Activated CD8-positive, alpha-beta memory T cell treated with anti-CD3 and anti-CD28 coated beads for 1 hour (primary cell): ENCODE measurements around the gene CDC42EP4.

ENCODE experiments used
- DNase-seq, 2 donors: peaks; one replicate each; pipeline ENCODE4 v3.0.0-alpha.2; 2020; ENCODE audit warnings: low read depth in 1 of 2; ENCODE audit errors: extremely low read depth in 1 of 2

Gene CDC42EP4

GRCh38 chr17:73311781-73312641 is at the start of gene CDC42EP4:
CDC42EP4 (minus strand) TSS chr17:73312001; CDS start chr17:73286500, 25,501 bp downstream.
- DNase-seq = peak; percentile 51 to 69

- no peak for DNase-seq
These were observed 49.4 kb upstream of the CDC42EP4 start for GRCh38 chr17:73360961-73361761.

- DNase-seq = no peak
These were observed 48.2 kb upstream of the CDC42EP4 start for GRCh38 chr17:73359987-73360410.

GRCh38 chr17:73359352-73359751 is 47.6 kb upstream of the CDC42EP4 start:
- no peak for DNase-seq

- DNase-seq = no peak
These were observed 46.9 kb upstream of the CDC42EP4 start for GRCh38 chr17:73358668-73359067.

DNA sequence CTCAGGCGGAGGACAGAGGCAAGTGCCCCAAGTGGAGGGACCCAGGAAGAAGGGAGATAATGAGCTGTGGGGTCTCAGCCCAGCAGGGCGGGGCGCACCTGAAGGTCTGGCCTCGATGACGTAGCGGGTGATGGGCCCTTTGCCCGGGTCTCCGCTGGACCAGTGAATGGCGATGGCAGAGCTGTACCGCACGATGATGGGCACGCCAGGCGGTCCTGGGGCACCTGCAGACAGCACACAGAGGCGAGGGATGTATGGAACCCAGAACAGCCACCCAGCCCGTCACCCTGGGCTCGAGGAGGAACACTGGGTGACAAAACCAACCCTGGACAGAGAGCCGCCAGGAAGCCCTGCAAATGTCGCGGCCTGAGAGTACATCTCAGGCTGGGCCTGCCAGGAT is 46.2 kb upstream of the CDC42EP4 start:
- DNase-seq = no peak

DNA sequence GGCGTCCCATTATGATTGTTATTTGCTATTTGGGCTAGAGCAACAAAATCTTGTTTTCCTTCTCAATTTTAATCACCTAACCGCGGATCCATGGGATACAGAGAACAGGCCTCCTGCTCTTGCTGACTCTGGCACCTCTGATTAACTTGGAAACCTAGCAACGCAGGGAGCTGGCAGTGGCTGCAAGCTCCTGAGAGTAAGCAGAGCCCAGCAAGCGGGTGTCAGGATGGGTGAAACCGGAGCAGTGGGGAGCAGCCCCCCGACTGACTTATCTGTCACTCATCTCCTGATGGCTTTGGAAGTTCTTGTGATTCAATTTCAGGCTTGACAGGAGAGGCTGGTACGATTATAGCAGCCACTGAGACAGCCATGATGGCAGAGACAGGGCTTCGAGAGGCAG is 45.5 kb upstream of the CDC42EP4 start:
- DNase-seq = no peak

- DNase-seq = no peak
These were observed 44.9 kb upstream of the CDC42EP4 start for GRCh38 chr17:73356561-73357170.

DNA sequence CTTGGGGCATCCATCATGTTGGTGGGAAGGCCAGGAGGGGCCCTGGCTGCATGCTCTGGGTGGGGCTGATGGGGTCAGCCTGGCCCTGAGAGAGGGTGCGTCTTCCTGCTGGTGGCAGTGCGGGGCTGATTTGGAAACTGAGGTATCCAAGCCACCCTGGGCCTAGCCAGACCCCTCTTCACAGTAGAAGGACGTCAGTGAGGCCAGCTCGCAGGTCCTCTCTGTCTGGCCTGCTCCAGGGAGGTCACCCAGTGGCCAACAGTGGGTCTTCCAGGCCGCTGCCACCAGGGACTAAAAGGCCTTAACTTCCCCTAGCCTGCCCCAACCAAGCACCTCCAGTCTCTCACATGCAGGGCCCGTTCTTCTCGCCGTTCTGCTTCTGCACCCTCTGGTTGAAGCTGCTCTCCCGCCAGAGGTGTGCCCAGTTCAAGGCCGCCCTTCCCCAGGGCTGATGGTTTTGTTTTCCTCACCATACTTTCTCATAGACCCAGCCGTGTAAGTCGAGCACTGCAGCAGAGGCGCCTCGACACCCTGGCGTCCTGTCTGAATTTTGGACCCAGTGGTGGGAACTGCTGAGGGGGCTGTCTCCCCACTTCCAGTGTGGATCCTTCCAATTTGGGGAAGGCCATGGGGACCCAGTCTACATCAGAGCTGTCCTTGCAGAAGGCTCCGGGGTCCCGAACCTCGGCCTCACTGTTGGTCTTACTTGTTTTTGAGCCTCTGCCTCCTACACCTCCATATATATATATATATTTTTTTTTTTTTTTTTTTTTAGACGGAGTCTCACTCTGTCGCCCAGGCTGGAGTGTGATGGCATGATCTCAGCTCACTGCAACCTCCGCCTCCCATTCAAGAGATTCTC is 42.9 kb upstream of the CDC42EP4 start:
- DNase-seq = no peak

DNA sequence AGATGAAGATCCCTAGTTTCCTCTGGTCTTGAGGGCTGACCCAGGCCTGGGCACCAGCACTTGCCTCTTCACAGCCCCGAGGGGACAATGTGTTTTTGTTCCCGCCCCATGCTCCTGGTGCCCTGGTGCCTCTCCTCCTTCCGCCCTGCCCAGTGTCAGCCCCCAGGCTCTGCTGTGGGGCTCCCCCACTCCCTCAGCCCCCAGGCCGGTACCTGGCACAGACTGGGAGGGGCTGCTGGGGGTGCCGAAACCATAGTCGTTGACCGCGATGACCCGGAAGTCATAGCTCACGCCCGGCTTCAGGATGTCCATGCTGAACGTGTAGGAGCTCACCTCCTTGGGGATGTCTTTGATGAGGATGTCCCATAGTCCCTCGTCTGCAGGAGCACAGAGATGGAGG is 40.5 kb upstream of the CDC42EP4 start:
- no peak for DNase-seq

GRCh38 chr17:73351764-73352163 is 40.0 kb upstream of the CDC42EP4 start:
- DNase-seq = no peak

GRCh38 chr17:73350864-73351263 is 39.1 kb upstream of the CDC42EP4 start:
- no peak for DNase-seq

- no peak for DNase-seq
These were observed 37.8 kb upstream of the CDC42EP4 start for GRCh38 chr17:73349647-73350046.

DNA sequence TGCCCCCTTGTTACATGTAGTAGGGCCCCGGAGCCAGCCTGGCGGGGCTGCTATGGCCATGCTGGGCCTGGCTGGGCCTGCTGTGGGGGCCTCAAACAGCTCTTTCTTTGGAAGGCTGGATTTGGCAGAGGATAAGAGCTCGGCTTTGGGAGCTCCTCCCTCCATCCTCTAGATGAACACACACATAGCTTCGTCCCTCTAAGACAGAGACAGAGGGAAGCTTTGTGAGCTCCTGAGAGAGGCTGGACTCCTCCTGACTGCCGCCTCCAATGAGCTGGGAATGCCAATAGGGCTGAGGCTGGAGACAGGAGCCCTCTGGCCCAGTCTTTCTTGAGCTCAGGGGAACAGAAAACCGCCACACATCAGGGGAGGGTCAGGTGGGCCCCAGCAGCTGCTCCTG is 37.3 kb upstream of the CDC42EP4 start:
- DNase-seq = no peak

- no peak for DNase-seq
These were observed 37.0 kb upstream of the CDC42EP4 start for GRCh38 chr17:73348829-73349095.

DNA sequence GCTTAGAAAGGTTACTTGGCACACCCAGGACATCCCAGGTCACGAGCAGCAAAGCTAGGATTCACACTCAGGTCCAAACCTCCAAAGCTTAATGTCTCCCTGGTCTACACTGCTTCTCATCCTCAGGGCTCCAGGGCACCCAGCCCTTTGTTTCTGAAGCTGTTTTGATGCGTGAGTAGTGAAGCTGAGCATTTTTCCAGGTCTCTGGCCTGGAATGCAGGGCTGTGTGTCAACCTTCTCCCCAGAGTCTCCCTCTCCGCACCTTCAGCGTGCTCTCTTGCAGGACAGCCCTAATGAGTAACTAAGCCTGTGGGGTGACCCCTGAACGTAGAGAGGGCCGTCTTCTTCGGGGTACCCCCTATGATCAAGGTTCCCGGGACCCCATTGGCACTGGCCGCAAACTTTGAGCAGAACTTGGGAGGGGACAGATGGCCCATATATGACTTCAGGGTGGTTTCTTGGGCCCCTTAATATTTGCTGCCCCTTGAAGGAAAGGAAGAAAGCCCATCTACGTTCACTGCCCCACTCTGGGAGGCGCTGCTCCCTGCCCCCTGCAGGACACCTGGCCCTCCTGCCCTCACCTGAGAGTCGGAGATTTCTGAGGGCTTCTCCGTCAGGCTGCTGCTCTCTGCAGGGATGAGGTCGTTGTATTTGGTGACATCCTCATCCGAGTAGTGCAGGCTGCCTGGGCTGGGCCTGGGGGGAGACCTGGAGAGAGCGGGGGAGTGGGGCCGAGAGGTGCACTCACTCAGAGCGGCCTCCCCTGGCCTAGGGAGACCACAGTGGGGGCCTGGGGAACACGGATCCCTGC is 36.4 kb upstream of the CDC42EP4 start:
- no peak for DNase-seq

GRCh38 chr17:73347351-73347750 is 35.5 kb upstream of the CDC42EP4 start:
- no peak for DNase-seq

DNA sequence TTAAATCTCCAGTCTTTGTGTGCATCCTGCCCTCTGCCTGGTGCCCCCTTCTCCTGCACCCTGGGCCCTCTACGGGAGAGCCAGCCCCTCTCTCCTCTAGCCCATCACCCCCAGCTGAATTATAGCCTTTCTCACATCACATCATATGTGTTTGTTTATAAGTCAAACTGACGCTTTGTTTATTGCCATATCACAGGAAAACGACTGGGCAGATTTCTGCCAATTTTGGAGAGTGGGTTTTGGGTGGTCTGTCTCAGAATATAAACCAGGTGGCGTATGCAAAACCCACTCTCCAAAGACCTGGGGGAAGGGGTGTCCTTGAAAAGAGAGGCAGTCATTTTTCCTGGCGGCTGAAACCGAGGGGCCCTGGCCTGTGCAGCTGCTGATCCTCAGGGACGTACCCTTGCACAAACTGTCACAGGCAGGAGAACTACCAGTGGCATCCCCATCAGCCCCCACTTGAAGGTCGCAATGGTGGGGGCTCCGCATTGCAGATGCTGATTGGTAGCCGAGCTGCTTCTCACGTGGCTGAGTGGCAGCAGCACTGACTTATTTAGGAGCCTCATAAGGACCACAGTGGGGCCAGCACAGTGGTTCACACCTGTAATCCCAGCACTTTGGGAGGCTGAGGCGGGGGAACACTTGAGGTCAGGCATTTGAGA is 34.8 kb upstream of the CDC42EP4 start:
- DNase-seq = no peak

- DNase-seq = no peak
These were observed 32.1 kb upstream of the CDC42EP4 start for GRCh38 chr17:73343739-73344454.
